IPS DF 4.7 (cell line): ENCODE data around the gene RNF5.
"Not testable (repeated sequence)": the region's sequence is repeated elsewhere in the genome, so short reads cannot be mapped to it uniquely, and the experiment has no call there.

Experiments
- DNase-seq: peaks from one replicate; pipeline ENCODE4 v3.0.0-alpha.2; 2013; ENCODE audit warnings: low spot score; ENCODE audit errors: extremely low read depth

RNF5 gene

GRCh38 chr6:32204268-32204715 lies 26.1 kb downstream of the RNF5 start:
- DNase-seq: no peak

GRCh38 chr6:32208996-32209395 lies 30.8 kb downstream of the RNF5 start:
- DNase-seq: no peak

GRCh38 chr6:32210191-32210601 lies 32.0 kb downstream of the RNF5 start:
- DNase-seq: no peak

- DNase-seq: not testable (repeated sequence)
Measured at GRCh38 chr6:32211432-32211831, 33.2 kb downstream of the RNF5 start.

- no peak for DNase-seq
Measured at GRCh38 chr6:32212076-32212760, 34.0 kb downstream of the RNF5 start.

GRCh38 chr6:32213649-32214048 lies 35.4 kb downstream of the RNF5 start:
- no peak for DNase-seq

GRCh38 chr6:32214126-32214525 lies 35.9 kb downstream of the RNF5 start:
- no peak for DNase-seq

- DNase-seq: no peak
Measured at GRCh38 chr6:32215617-32216016, 37.4 kb downstream of the RNF5 start.

GRCh38 chr6:32216285-32216684 lies 38.1 kb downstream of the RNF5 start:
- DNase-seq: no peak

- DNase-seq: no peak
Measured at GRCh38 chr6:32216998-32217397, 38.8 kb downstream of the RNF5 start.

GRCh38 chr6:32218167-32218566 lies 40.0 kb downstream of the RNF5 start:
- DNase-seq: no peak

- DNase-seq: no peak
Measured at GRCh38 chr6:32220021-32220420, 41.8 kb downstream of the RNF5 start.

- no peak for DNase-seq
Measured at GRCh38 chr6:32222333-32223230, 44.4 kb downstream of the RNF5 start.

- no peak for DNase-seq
Measured at GRCh38 chr6:32223258-32224235, 45.3 kb downstream of the RNF5 start, which contains the start of gene NOTCH4. Gene NOTCH4, minus strand, starts transcription at chr6:32224067. Its CDS starts 139 bp downstream, at chr6:32223928.

GRCh38 chr6:32224696-32225095 lies 46.5 kb downstream of the RNF5 start:
- DNase-seq: no peak

- no peak for DNase-seq
Measured at GRCh38 chr6:32226434-32226833, 48.2 kb downstream of the RNF5 start.
